ENCODE data around the gene GSK3B. TPM values are rescaled to one million over a fixed set of nuclear protein-coding genes. Genes with fewer than 3 reads are reported as not detected.

Gene GSK3B
- total RNA-seq, 1 donor from 2014 or later, result 60.8 TPM

DNA sequence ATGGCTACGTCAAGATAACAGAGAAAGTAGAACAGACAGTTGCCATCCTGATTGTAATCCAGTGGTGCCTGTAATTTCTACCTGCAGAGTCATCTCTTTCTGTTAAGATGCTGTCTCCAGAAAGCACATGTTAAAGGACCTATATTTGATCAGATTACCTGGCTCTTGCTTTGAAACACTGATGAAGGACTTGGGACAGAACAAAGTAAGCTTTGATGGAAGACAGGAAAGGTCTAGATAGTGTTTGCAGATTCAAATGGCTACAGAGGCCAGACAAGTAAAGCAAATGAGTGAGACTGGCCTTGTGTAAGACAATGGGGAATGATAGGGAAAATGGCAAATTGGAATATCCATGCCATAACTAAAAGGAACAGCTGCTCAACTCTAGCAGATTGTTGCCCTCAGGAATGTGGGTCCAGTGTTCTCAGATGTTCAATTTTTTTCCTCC lies 1.8 kb upstream of the GSK3B start:
- Histone ChIP-seq H3K27me3 (ENCODE audit: control insufficient read depth, insufficient read depth, low read length) (no peaks in the 10 kb centered on the region), H3K4me3 (ENCODE audit: low read depth, low read length) (peak overlapping the region; percentile 76), H3K36me3 (ENCODE audit: control insufficient read depth, insufficient read depth, low read length) (no peaks in the 10 kb centered on the region)
- DNase-seq (ENCODE audit: low read depth) (no peak), FAIRE-seq (no peak)
- no peak for TF ChIP-seq CTCF (IDR thresholded peaks at IDR 0.05; ENCODE audit: insufficient read depth, low read length, severe bottlenecking)

GRCh38 chr3:120095226-120095978 lies 1.2 kb upstream of the GSK3B start:
- no peaks in the 10 kb centered on the region for H3K27me3 ChIP-seq (ENCODE audit: control insufficient read depth, insufficient read depth, low read length)
- TF ChIP-seq CTCF (IDR thresholded peaks at IDR 0.05; ENCODE audit: insufficient read depth, low read length, severe bottlenecking), result no peak

DNA sequence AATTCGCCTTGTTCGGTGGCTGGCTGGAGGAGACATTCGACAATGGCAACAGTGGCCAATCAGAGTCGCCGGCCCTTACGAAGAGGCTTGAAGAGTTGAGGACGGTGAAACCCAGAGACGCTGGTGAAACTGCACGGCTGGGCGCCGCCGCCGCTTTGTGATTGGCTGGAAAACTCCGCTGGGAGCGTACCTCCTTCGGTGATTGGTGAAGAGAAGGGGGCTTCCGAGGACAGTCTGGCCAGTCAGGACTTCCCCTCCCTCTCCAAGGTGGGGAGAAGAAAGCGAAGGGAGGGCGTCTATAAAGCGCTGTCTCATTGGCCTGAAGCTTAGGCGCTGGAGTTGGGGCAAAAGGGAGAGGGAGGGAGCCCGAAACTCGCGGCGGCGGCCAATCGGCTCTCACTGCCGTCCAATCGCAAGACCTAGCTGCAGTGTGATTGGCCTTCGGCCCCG lies 554 bp upstream of the GSK3B start:
- Histone ChIP-seq H3K4me3 (ENCODE audit: low read depth, low read length) (peak overlapping the region; percentile 76), H3K36me3 (ENCODE audit: control insufficient read depth, insufficient read depth, low read length) (no peaks in the 10 kb centered on the region), H3K27me3 (ENCODE audit: control insufficient read depth, insufficient read depth, low read length) (no peaks in the 10 kb centered on the region)
- FAIRE-seq (peak; percentile 94), DNase-seq (ENCODE audit: low read depth) (peak; percentile 99)
- TF ChIP-seq CTCF (IDR thresholded peaks at IDR 0.05; ENCODE audit: insufficient read depth, low read length, severe bottlenecking), result no peak

More at GRCh38 chr3:120095226-120095978, 1.2 kb upstream of the GSK3B start:
- no peak for FAIRE-seq
- DNase-seq (ENCODE audit: low read depth), result peak; percentile 86
- Histone ChIP-seq H3K4me3 (ENCODE audit: low read depth, low read length) (peak overlapping the region; percentile 76), H3K36me3 (ENCODE audit: control insufficient read depth, insufficient read depth, low read length) (no peaks in the 10 kb centered on the region)

DNA sequence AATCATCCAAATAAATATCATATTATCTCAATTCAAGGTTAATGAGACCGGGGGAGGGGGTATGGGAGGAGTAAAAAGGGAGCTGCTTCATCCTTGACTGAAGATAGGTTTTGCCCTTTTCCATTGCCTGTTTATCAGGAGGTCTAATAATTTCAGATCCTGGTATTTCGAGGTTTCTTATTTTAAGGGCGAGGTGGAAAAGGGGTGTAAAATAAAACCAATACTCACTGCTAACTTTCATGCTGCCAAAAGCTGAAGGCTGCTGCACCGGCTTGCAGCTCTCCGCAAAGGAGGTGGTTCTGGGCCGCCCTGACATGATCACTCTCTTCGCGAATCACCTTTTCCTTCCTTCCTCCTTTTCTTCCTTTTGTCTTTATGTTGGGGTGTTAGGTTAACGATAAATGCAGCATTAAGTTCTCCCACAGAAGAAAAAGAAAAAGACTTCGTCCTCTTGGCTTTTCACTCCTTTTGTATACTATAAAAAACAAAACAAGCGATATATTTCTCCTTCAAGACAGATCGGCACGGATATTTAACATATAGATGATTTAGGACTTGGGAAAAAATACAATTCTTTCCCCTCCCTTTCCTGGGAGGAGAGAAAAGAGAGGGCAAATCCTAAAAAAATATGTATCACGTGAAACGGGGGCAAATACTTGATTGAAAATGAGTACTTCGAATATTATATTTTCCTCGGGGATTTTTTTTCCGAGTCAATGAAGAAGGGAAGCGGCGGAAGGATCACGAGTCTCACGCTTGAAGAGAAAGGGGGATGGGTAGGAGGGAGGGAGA lies 932 bp downstream of the GSK3B start:
- Histone ChIP-seq H3K27me3 (ENCODE audit: control insufficient read depth, insufficient read depth, low read length) (no peaks in the 10 kb centered on the region), H3K4me3 (ENCODE audit: low read depth, low read length) (peak overlapping the region; percentile 80), H3K36me3 (ENCODE audit: control insufficient read depth, insufficient read depth, low read length) (no peaks in the 10 kb centered on the region)
- FAIRE-seq (no peak), DNase-seq (ENCODE audit: low read depth) (peak; percentile 64)
- no peak for TF ChIP-seq CTCF (IDR thresholded peaks at IDR 0.05; ENCODE audit: insufficient read depth, low read length, severe bottlenecking)

- FAIRE-seq, result no peak
- DNase-seq (ENCODE audit: low read depth), result no peak
- no peak for TF ChIP-seq CTCF (IDR thresholded peaks at IDR 0.05; ENCODE audit: insufficient read depth, low read length, severe bottlenecking)
- Histone ChIP-seq H3K27me3 (ENCODE audit: control insufficient read depth, insufficient read depth, low read length) (no peaks in the 10 kb centered on the region), H3K36me3 (ENCODE audit: control insufficient read depth, insufficient read depth, low read length) (no peaks in the 10 kb centered on the region), H3K4me3 (ENCODE audit: low read depth, low read length) (peak overlapping the region; percentile 80)
Observed at GRCh38 chr3:120092474-120092873, 1.8 kb downstream of the GSK3B start.

All from bronchial epithelial cell (primary cell).